Fibroblast of skin of left quadriceps (primary cell): ENCODE data around the gene ELAVL2.

Source experiments
- DNase-seq, 2 experiments: peaks; one replicate each; pipeline ENCODE4 v3.0.0-alpha.2; 2013; ENCODE audit warnings: low read depth in 2 of 2

ELAVL2 gene

DNA sequence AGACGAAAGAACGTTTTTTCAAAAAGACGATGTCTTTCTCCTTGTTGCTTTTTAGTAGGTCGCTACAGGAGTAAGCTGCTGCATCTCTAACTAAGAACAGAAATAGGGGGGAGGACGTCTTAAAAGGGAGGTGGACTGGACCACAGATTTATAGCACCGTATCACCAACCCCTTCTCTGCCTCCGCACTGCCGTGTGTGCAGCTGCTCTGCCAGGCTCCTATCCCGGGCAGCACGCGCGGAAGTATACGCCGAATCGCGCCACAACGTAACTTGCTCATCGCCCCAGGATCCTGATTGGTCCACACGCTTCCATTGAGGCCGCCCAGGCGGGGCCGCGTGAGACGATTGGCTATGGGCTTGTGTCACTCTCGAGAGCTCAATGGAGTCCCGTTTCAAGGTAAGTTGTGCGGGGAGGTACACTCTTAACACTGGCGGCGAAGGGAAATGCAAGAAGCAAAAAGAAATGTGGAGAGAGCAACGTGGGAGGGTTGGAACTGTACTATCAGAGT is at the start of gene ELAVL2:
Gene ELAVL2 (minus strand): TSS at position 121 of the 510 bp plus-strand sequence. CDS start 64,006 bp downstream, outside the sequence.
- DNase-seq = peak; percentile 99

DNA sequence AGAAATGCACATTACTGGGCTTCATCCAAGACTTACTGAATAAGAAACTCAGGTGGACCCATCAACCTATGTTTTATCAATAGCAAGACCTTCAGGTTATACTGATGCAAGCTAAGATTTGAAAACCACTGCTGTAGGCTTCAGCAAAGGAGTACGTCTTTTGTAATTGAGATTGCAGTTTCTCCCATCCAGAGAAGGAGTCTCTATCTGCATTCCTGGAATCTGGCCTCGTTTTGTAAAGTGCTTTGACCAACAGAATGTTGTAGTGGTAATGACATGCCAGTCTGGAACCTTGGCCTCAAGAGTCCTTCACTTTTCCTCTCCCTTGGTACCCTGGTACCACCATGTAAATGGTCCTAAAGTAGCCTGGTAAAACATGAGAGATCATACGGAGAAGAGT is 32.2 kb upstream of the ELAVL2 start:
- DNase-seq = no peak

DNA sequence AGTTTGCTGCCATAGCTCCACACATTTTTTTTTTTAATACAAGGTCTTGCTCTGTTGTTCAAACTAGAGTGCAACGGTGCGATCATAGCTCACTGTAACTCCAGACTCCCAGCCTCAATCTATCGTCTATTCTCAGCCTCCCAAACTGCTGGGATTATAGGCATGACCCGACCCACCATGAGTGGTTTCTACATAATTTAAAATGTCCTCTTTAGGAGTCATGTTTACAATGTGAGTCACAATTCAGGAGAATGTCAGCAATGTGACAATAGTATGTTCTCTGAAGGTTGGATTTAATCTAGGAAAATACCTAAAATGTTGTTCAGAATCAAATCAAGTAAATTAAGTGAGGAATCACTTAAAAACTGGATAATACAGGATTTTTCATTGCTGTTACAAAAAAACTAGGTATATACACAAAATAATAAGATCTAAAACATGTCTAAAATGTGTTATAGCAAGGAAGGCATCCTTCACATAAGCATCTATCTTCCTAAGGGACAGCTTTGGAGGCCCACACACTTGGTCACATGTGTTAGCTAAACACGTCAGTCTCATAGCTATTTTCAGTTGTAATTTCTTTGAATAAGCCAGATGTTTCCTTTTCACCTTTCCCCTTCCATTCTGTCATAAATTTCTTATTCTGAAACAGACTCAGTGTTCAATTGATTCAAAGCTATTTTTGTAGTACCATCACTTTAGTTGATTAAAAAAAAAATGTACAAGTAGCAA is 30.0 kb upstream of the ELAVL2 start:
- DNase-seq = no peak

DNA sequence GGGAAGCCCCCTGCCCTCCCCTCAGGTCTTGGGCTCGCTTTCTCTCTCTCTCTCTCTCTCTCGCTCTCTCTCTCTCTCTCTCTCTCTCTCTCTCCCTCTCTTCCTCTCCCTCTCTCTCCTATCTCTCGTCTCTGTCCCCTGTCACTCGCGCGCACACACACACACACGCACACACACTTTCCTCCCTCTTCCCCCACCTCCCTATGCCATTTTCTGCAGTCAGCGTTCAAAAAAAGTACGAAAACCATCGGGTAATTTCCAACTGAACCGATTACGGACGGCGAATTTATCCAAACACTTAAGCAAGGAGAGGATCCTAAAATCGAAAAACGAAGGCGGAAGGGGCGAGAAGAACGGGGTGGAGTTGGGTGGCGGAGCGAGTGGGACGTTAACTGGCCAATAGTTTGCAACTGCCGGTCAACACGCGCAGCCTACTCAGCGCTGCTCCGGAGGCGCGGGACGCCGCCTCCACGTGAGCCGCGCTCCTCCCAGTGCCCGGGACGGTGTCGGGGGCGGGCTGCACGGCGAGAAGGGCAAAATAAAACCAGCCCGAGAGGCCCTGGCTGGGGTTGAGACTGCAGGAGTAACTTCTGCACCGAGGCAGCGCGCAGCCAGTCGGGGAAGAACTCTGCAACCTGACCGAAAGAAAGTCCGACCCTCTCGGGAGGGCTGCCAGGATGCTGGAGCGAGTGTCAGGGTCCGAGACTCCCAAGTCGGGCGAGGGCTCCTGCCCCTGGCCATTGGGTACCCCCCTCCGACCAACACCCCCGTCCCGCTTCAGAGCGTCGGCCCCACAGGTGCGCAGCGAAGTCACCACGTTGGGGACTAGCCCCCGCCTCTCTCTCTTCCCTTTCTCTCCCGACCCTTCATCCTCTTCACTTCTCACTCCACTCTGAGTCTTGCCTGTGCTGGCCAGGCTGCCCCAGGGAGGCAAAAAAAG is 24.9 kb upstream of the ELAVL2 start:
- DNase-seq = peak; percentile 10 to 13

DNA sequence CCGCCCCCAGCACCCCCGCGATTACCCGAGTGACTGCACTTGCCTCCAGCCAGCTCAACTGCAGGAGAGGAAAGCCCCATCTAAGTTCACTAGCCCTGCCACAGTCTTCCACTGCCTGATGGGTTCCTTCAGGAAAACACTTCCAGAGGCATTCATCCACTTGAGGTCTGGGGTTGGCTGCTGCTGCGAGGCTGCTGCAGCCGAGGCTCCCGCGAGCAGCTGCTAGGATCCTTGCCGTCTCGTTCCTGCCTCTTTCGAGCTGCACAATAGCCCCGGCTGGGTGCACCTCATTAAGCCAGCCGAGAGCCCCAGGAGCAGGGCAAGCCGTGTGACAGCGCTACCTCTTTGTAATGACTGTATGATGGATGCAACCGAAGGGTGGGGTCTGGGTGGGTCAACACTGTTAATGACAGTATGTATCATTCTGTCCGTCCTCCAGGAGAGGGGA is 24.2 kb upstream of the ELAVL2 start:
- DNase-seq = no peak

DNA sequence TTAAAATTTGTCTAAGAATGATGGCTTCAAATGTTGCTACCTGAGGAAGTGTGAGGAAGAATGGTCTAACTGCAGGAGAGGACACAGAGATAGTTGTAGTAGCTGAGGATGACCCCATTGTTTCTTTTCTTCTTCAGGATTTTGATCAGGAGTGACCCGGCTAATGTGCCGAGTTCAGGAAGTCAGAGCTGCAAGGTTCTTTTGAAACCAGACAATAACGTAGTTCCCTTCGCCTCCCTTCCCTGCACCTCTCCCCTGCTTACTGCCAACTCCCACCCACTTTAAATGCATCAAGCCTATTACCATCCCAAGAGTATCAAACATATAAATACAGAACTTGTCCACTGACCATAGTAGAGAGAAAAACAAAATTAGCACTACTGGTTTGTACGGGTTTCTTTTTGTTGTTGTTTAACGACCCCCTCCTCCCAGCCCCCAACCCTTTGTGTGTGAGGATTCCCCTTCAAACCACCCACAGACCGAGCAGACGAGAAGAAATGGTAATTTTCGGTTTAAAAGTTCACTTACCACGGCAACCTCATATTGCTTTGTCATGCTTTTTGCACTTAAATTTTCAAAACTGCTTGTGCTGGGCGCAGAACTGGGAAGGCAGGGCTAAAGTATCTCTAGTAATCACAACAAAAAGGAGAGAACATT is 23.5 kb upstream of the ELAVL2 start:
- DNase-seq = no peak

DNA sequence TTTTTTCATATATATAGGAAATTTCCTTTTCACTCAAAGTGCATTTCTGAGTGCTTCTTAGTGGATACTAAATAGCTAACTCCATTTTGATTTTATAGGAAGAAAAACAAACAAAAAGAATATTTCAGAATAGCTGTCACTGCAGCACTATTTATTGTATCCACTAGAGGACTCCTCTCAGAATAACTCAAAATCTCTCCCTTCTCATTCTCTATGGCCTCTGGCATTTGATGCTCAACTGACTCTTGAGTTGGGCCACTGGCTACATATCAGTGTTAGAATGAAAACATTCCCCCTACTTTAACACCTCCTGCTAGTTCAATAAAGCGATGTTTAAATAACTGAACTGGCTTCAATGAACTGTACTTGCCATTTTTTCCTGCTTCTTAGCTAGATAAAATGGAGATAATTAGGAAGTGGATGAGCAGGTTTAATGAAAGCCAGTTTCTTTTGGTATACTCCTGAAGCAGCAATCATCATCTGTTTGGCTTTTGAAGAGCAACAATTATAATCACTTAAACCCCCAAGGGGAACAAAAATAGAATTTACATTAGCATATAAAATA is 16.6 kb upstream of the ELAVL2 start:
- DNase-seq = no peak

DNA sequence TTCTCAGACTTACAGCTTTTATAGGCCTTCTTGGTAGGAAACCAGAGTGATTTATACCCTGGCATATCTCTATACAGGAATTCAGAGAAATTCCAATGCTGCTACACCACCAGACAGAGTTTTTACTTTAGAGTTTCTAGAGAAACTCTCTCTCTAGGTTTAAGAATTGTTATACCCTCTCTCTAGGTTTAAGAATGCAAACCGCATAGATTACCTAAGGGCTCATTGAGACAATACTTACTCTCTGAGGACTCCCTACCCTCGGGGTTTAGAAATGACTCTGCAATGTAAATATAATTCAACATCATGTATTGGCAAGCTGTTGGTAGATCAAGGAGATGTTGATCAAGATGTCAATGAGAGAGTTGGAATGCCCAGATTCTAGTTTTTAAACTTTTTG is 15.3 kb upstream of the ELAVL2 start:
- DNase-seq = no peak

DNA sequence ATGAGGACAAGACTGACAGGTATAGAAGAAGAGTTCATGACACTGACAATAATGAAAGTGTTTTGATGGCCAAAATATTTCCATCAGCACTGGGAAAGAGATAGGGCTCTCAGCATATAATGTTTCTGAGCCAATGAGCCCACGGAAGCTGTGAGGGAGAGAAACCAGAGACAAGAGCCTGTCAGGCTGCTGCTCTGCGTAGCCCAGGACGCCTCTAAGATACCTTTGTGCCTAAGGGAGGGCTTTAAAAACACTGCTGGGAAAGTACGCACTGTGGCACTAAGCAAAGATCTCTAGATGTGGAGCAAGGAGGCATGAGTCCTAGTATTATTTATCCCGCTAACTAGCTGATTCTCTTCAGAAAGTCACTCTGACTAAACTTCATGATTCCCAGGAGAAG is 11.0 kb upstream of the ELAVL2 start:
- no peak for DNase-seq

DNA sequence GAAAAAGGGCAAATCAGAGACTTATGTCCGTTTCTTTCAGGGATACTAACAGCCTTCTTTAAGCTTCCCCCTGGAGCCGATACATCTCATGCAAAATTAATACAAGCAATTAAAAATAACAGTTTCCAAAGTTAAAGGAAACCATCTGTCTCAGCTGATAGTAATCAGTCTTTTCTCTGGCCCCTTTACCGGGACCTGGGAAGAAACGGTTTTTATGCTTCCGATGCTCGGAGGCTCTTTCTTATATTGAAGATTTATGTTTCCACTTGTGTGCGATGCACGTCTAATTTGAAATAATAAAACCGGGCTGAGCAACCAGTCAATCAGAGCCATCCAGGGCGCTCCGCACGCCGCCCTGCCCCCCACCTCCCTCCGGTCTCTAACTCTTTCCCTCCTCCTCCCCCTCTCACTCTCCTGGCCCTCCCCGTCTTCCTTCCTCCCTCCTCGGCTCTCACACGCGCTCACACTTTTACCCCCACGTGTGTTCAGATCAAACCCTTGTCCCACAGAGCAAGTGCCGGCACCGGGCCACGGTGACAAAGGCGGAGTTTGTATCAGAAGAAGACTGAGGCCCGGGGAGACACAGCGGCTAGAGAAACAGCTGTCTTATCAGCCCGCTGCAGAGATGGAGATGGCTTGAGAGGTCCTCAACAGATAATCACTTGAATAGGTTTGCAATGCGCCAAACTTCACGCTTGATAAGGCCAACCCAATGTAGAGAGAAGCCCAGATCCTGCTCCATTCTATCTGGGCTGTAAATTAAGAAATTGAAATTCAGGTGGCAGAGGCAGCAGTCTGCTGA is 5.1 kb upstream of the ELAVL2 start:
- DNase-seq = no peak

DNA sequence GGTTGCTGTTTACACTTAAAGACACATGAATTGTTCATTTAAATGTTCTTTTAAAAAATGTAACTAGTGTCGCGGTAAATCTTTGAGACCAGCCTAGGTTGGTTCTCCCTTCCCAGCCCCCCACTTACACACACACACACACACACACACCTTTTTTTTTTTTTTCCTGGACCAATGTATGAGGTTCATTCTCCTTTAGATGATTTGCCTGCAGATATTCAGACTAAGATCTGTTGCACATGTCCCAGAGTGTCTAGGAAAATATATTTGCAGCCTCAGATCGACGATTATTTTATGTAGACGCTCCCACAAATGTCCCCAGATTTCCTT is 4.4 kb upstream of the ELAVL2 start:
- no peak for DNase-seq

DNA sequence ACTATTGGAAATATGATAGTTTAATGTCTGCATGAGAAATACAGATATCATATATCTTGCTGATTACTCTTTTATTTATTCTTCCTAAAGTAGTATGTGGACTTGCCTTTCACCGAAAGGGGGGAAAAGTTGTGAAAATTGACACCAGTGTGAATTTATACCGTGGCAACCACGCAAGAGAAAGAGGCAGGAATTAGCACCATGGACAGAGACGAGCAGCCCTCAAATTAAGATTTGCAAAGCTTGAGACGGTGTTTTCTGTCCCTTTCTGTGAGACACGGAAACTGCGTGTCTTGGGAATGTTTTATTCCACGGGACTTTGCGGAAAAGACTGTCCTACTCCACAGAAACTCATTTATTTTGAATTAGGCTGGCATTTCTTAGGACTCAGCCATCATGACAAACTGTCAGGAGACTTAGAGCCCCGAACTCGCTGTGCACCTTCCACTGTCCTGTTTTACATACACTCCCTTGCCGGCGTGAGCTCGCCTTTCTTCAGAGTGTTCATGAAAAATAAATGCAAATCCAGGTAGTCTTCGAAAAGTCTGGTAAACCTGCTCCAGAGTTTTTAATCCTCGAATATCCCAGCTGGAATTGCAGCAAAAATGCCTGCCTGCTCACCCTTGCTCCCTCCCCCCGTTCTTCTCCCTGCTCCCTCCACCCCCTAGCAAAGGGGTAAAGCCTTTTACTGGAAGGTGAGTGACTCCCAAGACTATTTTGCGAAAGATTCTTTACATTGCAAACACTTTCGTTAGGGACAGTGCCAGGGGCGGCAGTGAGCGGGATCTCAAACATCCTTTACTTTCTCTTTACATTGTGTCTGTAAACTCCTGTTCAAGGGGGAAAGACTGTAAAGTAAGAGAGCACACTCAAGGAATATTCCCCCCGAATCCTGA is 3.8 kb upstream of the ELAVL2 start:
- DNase-seq = no peak

DNA sequence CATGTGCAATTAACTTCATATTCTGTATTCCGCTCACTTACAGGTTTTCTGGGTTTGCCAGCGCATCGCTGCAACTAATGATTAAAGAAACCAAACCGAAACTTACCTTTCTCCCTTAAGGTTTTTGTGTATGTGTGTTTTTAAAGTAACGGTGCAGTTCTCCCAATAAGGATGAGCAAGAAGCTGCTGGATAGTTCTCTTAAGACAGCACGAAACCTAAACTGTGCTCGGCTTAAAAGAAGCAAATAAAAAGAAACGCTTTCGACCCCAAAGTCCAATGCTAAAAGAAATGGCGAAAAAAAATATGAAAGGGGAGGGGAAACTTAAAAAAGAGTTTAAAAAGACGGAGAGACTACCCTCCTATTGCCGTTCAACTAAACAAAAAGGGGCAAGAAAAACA is 340 bp downstream of the ELAVL2 start:
- DNase-seq = no peak

DNA sequence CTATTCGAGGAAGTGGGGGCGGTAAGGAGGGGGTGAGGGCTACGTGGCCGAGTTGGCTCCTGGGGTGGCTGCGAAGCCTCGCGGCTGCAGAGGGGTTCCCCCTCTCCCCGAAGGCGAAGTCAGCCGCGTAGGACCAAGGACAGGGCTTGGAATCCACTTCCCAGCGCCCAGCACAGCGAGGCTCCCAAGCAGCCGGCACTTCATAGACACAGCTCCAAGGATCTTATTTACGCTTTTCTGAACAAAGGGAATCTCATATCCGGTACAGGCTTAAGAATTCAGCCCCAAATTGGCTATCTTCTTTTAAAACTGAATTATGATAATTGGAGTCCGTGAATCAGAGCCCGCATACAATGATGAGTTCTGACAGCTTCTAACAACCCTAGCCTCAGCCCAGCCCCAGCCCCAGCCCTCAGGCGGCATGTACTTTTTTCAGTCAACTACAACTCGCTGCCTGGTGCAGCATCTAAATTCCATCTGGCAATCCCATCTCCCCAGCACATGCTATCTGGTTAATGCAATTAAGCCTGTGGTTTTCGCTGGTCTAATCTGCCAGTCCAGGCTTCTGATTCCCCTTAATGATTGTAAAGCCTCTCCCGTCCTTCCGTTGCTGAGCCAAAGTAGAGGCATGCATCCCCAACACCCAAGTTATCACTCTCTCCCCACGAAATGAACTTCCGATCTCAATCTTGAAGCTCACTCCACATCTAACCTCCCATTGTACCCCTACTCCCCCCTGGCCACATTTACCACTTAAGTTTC is 1.0 kb downstream of the ELAVL2 start:
- DNase-seq = no peak

DNA sequence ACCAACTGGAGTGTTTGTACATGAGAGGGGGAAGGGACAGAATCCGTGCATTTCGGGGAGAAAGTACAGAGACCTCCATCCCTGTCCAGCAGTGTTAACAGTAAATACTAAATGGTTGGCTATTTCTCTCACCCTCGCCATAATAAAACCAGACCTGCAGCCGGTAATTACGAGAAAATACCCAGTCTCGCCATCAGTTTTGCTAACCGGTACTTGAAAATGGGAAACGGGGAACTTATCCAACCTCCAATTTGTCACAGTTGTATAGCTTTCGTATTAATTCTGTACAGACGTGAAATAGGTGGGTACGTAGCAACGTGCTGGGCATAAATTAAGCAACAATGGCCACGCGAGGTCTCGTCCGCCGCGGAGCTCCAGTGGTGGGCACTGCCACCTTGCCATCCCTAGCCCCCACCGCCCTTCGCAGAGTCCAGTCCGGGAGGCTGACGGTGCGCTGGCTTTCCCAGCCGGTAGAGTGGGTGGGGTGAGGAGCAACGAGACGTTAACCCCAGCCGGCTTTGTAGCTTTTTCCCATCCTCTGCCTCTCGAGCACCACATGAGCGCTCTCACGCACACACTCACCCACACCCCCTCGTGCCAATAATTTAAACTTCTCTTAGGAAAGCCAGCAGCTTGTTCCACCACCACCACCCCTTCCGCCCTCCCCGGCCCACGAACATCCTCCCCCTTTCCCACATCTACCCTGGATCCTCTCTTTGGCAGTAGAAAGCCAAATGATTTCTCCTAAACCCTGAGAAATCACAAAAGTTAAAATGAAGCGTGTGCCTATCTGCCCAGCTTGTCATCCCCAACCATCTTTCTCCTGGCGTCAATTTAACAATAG is 1.8 kb downstream of the ELAVL2 start:
- DNase-seq = no peak

DNA sequence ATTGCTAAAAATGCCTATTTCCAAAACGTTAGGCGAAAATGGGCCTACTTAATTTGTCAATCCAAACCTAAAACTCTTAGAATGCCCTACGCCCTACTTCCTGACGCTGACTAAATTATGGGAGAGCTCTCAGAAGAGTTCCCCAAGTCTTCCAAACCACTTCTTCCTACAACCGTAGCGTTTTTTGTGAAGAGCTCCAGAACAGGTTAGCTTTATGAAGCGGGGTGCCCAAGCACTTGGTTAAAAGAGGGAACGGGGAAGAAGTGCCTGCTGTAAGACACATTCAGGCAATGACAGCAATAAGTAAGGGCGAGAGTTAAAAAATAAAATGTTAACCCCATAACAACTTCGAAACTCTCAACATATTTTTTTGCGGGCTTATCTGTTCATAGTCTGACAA is 2.8 kb downstream of the ELAVL2 start:
- DNase-seq = no peak

DNA sequence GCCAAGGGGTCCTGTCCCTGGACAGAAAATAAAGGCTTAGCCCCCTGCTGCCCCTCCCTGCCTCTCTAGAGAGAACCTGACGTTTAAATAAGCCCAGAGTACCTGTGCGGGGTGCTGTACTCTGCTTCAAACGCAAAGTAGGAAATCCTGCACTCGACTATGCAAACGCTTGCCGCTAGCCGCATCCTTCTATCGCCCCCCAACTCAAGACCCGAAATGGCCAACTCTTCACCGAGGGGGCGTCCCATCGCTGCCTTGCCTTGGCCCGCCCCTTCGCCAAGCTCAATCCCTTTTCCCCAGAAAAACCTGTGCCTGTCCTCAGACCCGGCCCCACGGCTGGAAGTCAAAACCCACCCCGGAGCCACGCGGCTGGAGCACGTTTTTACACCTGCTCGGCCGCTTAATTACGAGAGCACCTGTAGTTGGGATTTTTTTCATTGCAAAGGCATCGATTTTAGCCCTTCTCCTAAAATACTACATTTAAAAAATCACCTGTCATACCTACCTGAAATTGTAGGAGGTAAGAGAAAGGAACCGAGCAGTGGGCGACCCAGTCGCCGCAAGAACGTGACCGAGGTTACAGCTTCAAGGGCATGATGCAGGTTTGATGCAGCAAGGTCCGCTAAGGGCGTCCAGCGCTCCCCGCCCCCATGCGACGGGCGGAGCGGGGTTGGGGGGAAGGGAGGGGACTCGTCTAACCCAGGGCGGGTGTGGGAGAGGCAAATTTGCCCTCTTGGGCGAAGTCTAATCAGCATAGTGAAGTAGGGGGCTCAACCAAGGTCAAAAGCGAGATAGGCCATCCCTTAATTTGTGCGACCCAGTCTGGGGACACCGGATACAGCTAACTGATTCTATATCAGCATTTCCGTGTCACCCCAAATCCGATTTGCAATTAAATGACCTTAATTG is 3.5 kb downstream of the ELAVL2 start:
- DNase-seq = no peak
